Measurements from ENCODE around the gene ARIH1. TPM values are rescaled to one million over a fixed set of nuclear protein-coding genes. Genes with fewer than 3 reads are reported as not detected.

ARIH1 gene
- polyA plus RNA-seq, 3 donors: 196 to 209 (median 197) TPM

DNA sequence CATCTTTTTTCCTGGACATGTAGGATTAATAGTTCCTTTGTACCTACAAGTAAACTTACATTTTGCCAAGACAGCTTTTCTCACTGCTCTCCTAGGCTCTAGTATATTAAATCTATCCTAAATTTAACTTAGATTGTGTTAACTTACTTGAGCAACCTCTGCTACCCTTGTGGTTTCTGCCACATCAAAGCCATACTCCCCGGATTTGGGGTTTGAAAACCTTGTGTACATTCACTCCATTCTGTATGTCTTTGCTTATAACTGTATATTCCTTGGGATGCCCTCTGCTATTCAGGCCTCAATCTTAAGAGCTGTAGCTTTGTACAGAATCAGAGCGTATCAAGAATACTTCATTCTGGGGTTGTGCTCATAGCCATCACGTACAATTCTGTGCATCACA, 60.4 kb downstream of the ARIH1 start:
- DNase-seq (ENCODE audit: low read depth in 3 of 3, low spot score in 2 of 3): no peak

DNA sequence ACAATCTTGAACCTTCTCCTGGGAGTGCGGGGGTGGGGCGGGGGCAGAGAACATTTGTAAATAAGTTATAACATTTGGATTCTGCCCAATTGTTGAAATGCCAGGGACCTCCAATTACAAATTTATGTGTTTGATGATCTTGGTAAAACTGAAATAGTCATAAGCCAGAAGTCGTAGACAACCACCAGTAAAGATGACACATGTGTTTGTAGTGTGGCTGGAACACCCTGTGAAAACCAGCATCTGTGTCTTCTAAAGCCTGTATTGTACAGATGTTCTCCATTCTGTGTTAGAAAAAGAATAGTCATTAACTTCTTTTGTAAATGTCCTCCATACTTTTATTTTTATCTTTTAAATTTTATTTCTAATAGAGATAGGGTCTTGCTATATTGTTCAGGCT, 61.8 kb downstream of the ARIH1 start:
- no peak for DNase-seq (ENCODE audit: low read depth in 3 of 3, low spot score in 2 of 3)

DNA sequence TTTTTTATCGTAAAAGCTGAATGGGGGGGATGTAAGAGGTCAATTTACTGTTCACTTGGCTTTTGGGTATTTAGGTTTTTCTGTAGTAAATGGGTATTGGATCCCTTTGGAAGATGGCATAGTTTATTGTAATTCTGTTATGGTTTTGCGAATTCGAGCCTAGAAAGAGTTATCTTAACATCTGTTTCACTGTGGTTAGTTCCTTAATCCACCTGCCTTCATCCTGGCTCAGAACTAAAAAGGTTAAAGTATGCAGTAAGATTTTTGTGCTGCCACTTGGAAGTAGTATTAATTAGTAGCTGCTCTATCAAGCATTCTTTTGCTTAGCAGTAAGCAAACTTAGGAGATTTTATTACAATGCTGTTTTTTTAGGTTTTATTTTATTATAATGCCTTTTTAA, 62.4 kb downstream of the ARIH1 start:
- no peak for DNase-seq (ENCODE audit: low read depth in 3 of 3, low spot score in 2 of 3)

DNA sequence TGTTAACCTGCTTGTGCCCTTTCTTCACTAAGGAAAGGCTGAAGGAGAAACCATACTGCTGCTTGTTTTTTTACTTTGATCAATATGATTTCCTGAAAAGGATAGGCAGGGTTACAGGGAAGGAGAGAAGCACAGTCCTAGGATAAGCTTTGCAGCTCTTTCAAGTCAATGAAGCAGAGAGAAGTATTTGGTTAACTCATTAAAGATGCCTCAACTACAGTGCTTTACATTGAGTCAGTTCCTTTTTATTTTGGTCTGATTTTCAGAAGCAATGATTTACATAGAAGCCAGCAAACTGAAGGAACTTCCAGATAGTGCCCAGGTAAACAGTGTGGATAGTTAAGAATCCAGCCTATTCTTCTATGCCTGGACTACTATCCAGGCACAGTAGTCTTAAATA, 64.8 kb downstream of the ARIH1 start:
- no peak for DNase-seq (ENCODE audit: low read depth in 3 of 3, low spot score in 2 of 3)

DNA sequence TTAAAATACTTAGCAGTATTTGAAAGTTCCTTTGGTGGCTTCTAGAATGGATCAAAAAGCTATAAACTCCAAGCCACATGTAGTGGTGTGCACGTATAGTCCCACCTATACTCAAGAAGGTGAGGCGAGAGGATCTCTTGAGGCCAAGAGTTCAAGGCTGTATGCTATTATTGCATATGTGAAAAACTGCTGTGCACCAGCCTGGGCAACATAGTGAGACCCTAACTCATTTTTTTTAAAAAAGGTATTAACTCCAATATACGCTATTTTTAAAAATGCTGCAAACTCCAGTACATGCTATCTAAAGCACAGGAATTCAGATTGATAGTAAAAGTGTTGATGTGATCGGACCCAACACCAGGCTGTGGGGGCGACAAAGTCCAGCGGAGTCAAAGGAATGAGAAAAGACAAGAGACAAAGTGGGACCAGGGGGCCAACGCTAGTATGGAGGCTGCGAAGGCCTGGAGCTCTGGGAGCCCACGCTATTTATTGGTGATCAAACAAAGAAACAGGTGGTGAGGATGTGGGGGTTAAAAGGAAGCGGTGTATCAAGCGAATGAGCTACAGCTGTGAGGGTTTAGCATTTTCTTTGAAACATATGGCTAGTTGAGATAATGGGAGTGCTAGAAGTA, 66.6 kb downstream of the ARIH1 start:
- no peak for DNase-seq (ENCODE audit: low read depth in 3 of 3, low spot score in 2 of 3)

DNA sequence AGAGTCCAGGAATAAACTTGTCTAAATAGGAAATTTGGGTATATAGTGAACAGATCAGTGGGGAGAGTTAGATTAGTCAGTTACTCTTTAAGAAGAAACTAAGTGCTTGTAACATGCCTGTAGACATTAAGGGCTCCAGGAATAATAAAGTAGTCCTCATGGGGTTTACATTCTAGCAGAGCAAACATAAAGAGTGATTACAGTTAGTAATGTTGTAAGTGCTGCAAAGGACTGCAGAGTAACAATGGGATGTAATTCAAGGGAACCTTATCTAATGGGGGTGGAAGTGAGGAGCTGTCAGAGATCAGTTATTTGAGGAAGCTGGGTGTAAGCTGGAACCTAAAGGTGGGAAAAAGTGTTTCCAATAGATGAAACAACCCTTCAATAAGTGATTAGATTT, 67.5 kb downstream of the ARIH1 start:
- DNase-seq (ENCODE audit: low read depth in 3 of 3, low spot score in 2 of 3): no peak

DNA sequence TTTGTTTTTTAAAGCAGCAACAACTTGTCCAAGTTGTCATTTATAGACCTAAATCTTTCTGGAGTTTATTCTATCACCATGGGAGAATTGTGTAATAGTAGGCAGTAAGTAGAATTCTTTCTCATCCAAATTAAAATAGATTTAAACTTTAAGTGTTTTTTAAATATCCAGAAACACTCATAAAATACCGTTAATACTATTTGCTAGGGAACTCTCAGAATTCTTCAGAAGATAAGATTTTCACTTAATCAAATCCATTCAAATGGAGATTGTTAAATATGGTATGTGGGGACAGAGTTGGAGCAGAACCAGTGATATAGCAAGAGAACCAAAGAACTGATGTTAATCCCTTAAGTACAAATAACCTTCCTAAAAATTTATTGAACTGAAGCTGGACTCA, 71.0 kb downstream of the ARIH1 start:
- DNase-seq (ENCODE audit: low read depth in 3 of 3, low spot score in 2 of 3): no peak

DNA sequence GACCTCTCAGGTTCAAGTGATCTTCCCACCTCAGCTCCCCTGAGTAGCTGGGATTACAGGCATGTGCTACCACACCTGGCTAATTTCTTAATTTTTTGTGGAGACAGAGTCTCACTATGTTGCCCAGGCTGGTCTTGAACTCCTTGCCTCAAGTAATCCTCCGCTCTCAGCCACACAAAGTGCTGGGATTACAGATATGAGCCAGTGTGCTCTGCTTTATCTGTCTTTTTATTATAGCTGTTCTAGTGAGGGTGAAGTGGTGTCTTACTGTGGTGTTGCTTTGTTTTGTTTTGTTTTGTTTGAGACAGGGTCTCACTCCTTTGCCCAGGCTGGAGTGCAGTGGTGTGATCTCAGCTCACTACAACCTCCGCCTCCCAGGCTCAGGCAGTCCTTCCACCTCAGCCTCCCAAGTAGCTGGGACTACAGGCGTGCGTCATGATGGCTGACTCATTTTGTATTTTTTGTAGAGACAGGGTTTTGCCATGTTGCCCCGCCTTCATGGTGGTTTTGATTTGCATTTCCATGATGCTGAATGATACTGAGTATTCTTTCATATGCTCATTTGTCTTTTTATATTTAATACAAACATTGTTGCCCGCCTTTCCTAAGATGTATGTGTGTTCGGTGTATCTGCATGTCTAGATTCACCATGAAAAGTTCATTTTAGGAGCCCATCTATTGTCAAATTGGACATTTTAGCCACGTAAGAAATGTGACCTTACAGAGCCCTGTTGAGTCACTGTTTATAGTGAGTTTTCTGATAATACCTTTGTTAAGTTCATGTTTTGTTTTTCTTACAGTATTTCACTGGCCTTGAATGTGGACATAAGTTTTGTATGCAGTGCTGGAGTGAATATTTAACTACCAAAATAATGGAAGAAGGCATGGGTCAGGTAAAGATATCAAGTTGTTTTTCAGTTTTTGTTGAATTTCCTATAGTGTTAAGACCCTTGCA, 80.6 kb downstream of the ARIH1 start:
- no peak for DNase-seq (ENCODE audit: low read depth in 3 of 3, low spot score in 2 of 3)

DNA sequence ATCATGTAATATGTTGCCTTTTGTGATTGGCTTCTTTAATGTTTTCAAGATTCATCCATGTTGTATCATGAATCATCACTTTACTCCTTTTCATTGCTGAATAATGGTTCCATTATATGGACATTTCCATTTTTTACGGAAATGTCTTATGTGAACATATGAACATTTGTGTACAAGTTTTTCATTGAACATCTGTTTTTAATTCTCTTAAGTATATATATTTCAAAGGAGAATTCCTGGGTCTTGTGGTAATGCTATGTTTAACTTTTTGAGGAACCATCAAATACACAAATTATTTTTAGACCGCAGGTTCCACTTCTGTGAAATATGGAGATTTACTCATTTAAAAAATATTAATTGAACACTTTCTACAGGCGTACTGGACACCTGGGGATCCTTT, 85.7 kb downstream of the ARIH1 start:
- no peak for DNase-seq (ENCODE audit: low read depth in 3 of 3, low spot score in 2 of 3)

DNA sequence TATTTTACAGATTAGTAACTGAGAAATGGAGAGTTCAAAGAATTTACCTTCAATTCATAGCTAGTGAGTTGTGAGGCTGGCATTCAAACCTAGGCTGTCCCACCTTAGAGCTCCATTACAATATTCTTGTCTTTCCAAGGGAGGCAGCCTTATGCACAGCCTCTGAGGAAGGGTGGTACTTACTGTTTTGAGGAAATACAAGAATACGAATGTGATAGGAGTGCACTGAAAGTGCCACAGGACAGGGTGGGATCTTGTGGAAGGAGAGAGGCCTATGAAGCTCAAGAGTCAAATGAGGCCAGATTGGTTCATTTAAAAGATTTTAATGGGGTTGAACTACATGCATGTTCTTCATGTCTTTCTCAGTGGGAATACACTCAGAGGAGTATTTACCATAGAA, 86.3 kb downstream of the ARIH1 start:
- no peak for DNase-seq (ENCODE audit: low read depth in 3 of 3, low spot score in 2 of 3)

DNA sequence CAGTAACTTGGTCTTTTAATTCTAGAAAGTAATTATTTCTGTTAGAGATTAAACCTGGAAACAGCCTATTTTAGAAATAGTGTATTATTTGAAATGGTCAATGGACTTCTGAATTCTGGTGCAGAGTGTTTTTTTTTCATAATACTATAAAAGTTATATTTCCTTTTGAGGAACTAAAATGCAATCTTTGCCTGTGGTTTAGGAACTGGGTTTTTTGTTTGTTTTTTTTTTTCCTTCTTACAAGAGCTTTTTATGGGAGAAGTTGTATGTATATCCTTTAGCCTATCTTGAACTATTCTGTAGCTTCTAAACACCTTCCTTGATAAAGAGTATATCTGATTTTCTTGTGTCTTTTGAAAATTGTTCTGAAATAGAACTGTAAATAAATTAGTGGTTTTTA, 88.3 kb downstream of the ARIH1 start:
- DNase-seq (ENCODE audit: low read depth in 3 of 3, low spot score in 2 of 3): no peak

DNA sequence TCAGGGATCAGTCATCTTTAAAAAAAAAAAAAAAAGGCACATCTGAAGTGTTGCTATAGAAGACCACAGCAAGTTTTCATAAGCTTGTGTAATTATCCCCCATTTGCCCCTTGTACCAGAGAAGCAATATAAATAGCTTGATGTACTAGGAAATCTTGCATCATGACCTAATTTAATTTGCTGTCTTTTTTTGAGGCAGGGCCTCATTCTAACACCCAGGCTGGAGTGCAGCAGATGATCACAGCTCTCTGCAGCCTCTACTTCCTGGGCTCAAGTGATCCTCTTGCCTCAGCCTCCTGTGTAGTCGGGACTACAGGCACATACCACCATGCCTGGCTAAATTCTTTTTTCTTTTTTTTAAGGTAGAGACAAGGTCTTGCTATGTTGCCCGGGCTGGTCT, 88.7 kb downstream of the ARIH1 start:
- no peak for DNase-seq (ENCODE audit: low read depth in 3 of 3, low spot score in 2 of 3)

DNA sequence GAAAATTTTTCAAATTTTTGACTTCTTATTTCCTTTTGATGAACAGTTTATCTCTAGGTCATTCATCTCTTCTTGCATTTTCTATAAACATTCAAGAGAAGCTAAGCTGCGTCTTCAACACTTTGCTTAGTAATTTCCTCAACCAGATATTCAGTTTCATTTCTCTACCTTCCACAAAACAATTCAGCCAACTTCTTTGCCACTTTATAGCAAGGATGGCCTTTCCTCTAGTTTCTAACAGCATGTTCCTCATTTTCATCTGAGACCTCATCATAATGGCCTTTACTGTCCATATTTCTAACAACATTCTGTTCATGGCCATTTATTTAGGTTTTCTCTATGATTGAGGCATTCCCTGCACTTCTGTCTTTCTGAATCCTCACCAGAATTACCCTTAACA, 90.0 kb downstream of the ARIH1 start:
- no peak for DNase-seq (ENCODE audit: low read depth in 3 of 3, low spot score in 2 of 3)

DNA sequence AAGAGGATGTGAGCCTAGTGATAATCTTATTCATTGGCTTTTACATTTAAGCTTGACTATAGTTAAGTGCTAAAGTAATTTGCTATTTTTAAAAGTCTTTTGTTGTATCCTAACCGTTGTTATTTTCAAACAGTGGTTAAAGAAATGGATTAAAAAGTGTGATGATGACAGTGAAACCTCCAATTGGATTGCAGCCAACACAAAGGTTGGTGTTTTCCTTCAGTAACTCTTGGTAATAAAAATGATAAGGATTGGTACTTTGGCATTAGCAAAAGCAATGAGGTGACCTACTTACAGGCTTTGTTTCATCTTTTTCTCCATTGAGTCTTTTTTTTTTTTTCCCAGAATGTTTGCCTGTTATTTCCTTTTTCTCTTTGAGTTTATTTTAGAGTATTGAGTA, 92.8 kb downstream of the ARIH1 start:
- no peak for DNase-seq (ENCODE audit: low read depth in 3 of 3, low spot score in 2 of 3)

DNA sequence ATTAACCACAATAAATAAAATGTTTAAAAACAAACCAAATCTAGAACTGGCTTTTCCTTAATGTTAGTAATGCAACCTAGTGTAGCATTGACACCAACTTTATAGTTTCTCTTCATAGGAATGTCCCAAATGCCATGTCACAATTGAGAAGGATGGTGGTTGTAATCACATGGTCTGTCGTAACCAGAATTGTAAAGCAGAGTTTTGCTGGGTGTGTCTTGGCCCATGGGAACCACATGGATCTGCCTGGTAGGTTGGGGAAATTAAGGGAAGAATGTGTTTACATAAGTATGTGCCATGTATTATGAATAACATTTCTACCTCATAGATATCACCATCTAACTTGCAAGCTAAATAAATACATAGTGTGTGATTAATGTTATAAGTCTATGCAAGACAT, 95.9 kb downstream of the ARIH1 start:
- DNase-seq (ENCODE audit: low read depth in 3 of 3, low spot score in 2 of 3): no peak

DNA sequence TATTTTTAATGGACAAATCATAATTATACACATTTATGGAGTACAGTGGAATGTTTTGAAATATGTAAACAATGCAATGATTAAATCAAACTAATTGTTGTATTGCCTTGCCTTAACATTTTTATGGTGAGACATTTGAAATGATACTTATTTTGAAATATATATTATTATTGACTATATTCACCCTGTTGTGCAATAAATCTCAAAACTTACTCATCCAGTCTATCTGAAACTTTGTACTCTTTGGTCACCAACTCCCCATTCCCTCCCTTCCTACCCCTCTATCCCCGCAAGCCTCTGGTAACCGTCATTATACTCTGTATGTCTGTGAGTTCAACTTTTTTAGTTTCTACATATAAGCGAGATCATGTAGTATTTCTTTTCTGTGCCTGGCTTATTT, 105.7 kb downstream of the ARIH1 start:
- DNase-seq (ENCODE audit: low read depth in 3 of 3, low spot score in 2 of 3): no peak

DNA sequence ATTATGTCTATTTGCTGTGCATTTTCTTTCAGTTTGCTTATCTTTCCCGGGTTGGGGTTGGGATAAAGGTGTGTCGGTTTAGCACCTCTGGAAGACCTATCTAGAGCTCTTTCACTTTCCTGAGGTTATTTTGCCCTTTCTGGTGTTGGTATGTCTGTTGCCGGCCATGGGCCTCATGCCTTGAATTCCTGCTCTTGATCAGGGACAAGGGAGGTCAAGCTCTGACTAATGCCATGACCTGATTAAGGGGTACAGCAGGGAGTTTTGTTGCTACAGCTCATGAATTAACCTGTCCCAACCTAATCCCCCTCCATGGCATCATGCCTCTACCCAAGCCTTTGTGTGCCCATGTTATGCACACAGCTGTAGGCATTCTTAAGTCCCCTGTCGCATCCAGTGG, 109.9 kb downstream of the ARIH1 start:
- no peak for DNase-seq (ENCODE audit: low read depth in 3 of 3, low spot score in 2 of 3)

DNA sequence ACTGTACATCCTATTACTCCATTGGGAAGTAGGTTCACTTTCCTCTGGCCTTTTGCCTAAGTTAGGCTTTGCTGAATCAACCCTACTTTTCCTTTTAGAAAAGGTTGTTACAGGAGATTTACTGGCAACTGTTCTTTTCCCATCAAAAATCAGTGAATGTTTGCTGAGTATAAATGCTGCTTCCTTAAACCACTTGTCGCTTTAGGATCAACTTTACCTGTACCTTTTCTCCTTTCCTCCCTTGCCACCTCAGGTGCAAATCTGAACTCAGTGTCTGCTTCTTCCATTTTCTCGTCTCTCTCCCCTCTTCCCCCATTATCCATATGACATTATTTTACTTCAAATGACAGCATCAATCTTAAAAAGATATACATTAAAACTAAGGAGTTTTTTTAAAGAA, 110.9 kb downstream of the ARIH1 start:
- DNase-seq (ENCODE audit: low read depth in 3 of 3, low spot score in 2 of 3): no peak

DNA sequence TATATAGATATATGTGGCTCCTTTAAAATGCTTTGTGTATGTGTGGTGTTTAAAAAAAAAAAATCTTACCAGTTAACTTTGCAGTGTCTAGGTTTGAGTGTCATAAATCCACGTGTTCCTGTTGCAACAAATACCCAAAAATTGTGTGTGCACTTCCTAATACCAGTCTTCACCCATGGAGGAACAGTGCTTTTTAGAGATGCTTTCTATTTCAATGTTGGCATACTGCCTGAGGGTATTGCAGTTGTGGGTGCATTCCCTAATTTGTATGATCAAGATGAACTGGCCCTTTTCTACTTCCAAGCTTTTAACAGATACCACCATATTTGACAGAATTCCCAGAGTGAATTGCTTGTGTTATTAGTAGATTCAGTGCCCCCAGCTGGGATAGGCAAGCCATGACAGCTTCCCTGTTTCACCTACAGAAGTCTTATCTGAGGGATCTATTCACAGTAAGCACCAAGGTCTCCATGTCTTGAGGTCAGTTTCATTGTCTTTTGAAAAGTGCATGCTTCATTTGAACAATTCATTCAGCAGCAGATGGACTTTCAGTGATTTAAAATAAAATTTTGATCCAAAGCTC, 111.4 kb downstream of the ARIH1 start:
- no peak for DNase-seq (ENCODE audit: low read depth in 3 of 3, low spot score in 2 of 3)

DNA sequence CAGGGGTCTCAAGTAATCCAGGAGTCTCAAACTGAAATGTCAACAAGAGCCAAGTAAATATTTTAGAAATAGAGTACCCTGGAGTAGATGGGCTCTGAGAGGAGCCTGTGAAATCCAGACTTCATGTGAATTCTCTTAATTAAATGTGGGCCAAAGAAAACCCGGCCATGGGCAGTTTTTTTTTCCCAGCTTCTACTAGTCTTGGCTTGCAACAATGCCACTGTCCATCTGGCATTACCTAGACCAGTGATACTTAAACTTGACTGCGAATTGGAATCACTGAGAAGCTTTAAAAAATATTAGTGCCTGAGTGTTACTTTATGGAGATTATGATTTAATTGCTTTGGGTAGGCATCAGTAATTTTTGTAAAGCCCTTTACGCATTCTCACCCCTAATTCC, 114.0 kb downstream of the ARIH1 start:
- DNase-seq (ENCODE audit: low read depth in 3 of 3, low spot score in 2 of 3): no peak

DNA sequence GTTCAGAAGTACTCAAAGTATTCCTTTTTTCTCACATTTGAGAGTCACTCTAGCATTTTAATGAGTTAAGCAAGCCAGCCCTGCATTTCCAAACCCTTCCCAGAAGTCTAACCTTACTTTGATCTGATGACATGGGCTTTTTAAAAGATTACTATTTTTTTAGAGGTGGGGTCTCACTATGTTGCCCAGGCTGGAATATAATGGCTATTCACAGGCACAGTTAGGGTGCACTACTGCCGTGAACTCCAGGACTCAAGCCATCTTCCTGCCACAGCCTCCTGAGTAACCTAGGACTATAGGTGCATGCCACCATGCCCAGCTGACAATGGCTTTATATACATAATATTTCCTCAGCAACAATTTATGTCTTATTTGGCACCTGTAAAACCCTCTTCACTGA, 116.3 kb downstream of the ARIH1 start:
- DNase-seq (ENCODE audit: low read depth in 3 of 3, low spot score in 2 of 3): no peak

DNA sequence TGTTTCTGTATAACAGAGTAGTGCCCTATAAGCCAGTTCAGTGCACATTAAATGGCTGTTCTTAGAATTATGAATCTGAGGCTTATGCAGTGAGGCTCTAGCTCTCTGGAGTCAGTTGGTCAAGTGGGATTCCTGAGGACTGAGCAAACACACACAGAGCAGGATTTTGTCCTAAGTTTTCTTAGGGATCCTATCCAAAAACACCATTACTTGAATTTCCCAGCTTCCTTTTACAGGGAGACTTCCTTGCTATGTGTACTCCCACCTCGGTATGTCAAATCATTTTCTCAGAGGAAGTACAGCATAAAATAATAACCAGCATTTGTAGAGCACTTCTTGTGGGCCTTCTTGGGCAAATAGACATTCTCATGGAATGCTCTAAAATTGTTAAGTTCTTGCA, 117.2 kb downstream of the ARIH1 start:
- DNase-seq (ENCODE audit: low read depth in 3 of 3, low spot score in 2 of 3): no peak
